ENCODE data around the gene ESYT1. TPM values are rescaled to one million over a fixed set of nuclear protein-coding genes. Genes with fewer than 3 reads are reported as not detected.

The ESYT1 gene
- total and polyA plus RNA-seq, 9 of the 15 experiments (the other 6 are each of a cell fraction or from before 2014, with no cell fraction given): 132 to 420 (median 164) TPM

- H3K27me3 ChIP-seq (ENCODE audit: control insufficient read depth in 2 of 2, insufficient read depth in 2 of 2, low read length in 2 of 2): no peaks in the 10 kb centered on the region; a peak in 1 of 5 replicates
- peaks cover 34 to 40% of the 10 kb centered on the region in 2 experiments for H3K4me1 ChIP-seq (replicated peaks in 1 of 2; ENCODE audit: control insufficient read depth in 2 of 2, insufficient read depth in 2 of 2, low read length in 2 of 2)
- BruUV-seq (replicated peaks): no TSS peak
- no peaks in the 10 kb centered on the region for H3K36me3 ChIP-seq (ENCODE audit: control insufficient read depth, insufficient read depth, low read length)
- peak overlapping the region; percentile 51 for H3K4me3 ChIP-seq
- no peak overlapping the region for H3K27ac ChIP-seq (ENCODE audit: extremely low read depth, low read depth, low read length)
- H3K9me3 ChIP-seq (replicated peaks; ENCODE audit: control insufficient read depth, insufficient read depth, low read depth, low read length): no peaks in the 10 kb centered on the region
- ChIA-PET POLR2A (interaction anchor here (1.0 to 1.8 kb wide), 4 partner anchors 13 to 78 kb away, joined by 3 to 10 read pairs (median 4); partner anchors contain the start of genes MYL6 and PA2G4), CTCF (ENCODE audit: low intra/inter-chr PET ratio) (no interaction called here)
- H3K9me1 ChIP-seq (ENCODE audit: control insufficient read depth, insufficient read depth, low read length): no peaks in the 10 kb centered on the region
- H3K4me2 ChIP-seq (ENCODE audit: insufficient read depth, low read length): peak overlapping the region; percentile 89
- H4K20me1 ChIP-seq (replicated peaks; ENCODE audit: control insufficient read depth, insufficient read depth, low read length): no peaks in the 10 kb centered on the region
- H3K9ac ChIP-seq (ENCODE audit: insufficient read depth in 1 of 2, low read depth in 2 of 2, low read length in 2 of 2): peak overlapping the region; percentile 48 to 90; a peak in 3 of 4 replicates
- H2AFZ ChIP-seq (ENCODE audit: low read depth, low read length): peak overlapping the region; percentile 84
- peak; percentile 16 to 45 (median 38) for DNase-seq (ENCODE audit: extremely low read depth in 1 of 4, low spot score in 3 of 4)
- H3K79me2 ChIP-seq (ENCODE audit: control insufficient read depth, insufficient read depth, low read length): no peaks in the 10 kb centered on the region
- 24% methylated on average over 11 of the region's 20 CpGs for WGBS (ENCODE audit: insufficient coverage, low coverage, missing lambda C conversion rate)
- intact Hi-C loops (cut with micrococcal nuclease): no loop called here
- no peak for FAIRE-seq
- peak; percentile 7 for ATAC-seq
- in situ Hi-C loops (cut with MboI): no loop called here
- TF ChIP-seq FOXK2 (conservative IDR thresholded peaks at IDR 0.05 in 1 of 2, IDR thresholded peaks at IDR 0.05 in 1 of 2; ENCODE audit: low read depth in 2 of 2) (0 out of 4 replicates have a peak, but pooled peaks of 1 of the 2 experiments have one; percentile 41), ESRRA (IDR thresholded peaks at IDR 0.05; ENCODE audit: borderline replicate concordance, low read depth) (peak; percentile 53; the same call in 1 of the 2 replicates), KDM1A (IDR thresholded peaks at IDR 0.05) (peak in 1 of 2 experiments; percentile 26; a peak in 1 of 4 replicates), GTF2F1 (IDR thresholded peaks at IDR 0.05; ENCODE audit: low read depth, low read length) (no peak), ZNF124 (CRISPR knock-in tag; IDR thresholded peaks at IDR 0.05) (0 out of 2 replicates have a peak, but pooled peaks have one; percentile 2), BCOR (IDR thresholded peaks at IDR 0.05) (0 out of 2 replicates have a peak, but pooled peaks have one; percentile 20), RBM25 (IDR thresholded peaks at IDR 0.05; ENCODE audit: low read depth, low read length, severe bottlenecking) (peak; percentile 70), KAT8 (IDR thresholded peaks at IDR 0.05; ENCODE audit: low read depth) (no peak)
- TF ChIP-seq, protein P1, sequence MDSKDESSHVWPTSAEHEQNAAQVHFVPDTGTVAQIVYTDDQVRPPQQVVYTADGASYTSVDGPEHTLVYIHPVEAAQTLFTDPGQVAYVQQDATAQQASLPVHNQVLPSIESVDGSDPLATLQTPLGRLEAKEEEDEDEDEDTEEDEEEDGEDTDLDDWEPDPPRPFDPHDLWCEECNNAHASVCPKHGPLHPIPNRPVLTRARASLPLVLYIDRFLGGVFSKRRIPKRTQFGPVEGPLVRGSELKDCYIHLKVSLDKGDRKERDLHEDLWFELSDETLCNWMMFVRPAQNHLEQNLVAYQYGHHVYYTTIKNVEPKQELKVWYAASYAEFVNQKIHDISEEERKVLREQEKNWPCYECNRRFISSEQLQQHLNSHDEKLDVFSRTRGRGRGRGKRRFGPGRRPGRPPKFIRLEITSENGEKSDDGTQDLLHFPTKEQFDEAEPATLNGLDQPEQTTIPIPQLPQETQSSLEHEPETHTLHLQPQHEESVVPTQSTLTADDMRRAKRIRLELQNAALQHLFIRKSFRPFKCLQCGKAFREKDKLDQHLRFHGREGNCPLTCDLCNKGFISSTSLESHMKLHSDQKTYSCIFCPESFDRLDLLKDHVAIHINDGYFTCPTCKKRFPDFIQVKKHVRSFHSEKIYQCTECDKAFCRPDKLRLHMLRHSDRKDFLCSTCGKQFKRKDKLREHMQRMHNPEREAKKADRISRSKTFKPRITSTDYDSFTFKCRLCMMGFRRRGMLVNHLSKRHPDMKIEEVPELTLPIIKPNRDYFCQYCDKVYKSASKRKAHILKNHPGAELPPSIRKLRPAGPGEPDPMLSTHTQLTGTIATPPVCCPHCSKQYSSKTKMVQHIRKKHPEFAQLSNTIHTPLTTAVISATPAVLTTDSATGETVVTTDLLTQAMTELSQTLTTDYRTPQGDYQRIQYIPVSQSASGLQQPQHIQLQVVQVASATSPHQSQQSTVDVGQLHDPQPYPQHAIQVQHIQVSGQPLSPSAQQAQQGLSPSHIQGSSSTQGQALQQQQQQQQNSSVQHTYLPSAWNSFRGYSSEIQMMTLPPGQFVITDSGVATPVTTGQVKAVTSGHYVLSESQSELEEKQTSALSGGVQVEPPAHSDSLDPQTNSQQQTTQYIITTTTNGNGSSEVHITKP (IDR thresholded peaks at IDR 0.05; ENCODE audit: partially characterized antibody): peak; percentile 85
- TF ChIP-seq, protein P2, sequence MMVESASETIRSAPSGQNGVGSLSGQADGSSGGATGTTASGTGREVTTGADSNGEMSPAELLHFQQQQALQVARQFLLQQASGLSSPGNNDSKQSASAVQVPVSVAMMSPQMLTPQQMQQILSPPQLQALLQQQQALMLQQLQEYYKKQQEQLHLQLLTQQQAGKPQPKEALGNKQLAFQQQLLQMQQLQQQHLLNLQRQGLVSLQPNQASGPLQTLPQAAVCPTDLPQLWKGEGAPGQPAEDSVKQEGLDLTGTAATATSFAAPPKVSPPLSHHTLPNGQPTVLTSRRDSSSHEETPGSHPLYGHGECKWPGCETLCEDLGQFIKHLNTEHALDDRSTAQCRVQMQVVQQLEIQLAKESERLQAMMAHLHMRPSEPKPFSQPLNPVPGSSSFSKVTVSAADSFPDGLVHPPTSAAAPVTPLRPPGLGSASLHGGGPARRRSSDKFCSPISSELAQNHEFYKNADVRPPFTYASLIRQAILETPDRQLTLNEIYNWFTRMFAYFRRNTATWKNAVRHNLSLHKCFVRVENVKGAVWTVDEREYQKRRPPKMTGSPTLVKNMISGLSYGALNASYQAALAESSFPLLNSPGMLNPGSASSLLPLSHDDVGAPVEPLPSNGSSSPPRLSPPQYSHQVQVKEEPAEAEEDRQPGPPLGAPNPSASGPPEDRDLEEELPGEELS (CRISPR knock-in tag; IDR thresholded peaks at IDR 0.05; ENCODE audit: borderline replicate concordance): 0 out of 2 replicates have a peak, but pooled peaks have one; percentile 15
- TF ChIP-seq, protein P3, sequence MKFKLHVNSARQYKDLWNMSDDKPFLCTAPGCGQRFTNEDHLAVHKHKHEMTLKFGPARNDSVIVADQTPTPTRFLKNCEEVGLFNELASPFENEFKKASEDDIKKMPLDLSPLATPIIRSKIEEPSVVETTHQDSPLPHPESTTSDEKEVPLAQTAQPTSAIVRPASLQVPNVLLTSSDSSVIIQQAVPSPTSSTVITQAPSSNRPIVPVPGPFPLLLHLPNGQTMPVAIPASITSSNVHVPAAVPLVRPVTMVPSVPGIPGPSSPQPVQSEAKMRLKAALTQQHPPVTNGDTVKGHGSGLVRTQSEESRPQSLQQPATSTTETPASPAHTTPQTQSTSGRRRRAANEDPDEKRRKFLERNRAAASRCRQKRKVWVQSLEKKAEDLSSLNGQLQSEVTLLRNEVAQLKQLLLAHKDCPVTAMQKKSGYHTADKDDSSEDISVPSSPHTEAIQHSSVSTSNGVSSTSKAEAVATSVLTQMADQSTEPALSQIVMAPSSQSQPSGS (CRISPR knock-in tag; IDR thresholded peaks at IDR 0.05): no peak
- TF ChIP-seq, protein P4, sequence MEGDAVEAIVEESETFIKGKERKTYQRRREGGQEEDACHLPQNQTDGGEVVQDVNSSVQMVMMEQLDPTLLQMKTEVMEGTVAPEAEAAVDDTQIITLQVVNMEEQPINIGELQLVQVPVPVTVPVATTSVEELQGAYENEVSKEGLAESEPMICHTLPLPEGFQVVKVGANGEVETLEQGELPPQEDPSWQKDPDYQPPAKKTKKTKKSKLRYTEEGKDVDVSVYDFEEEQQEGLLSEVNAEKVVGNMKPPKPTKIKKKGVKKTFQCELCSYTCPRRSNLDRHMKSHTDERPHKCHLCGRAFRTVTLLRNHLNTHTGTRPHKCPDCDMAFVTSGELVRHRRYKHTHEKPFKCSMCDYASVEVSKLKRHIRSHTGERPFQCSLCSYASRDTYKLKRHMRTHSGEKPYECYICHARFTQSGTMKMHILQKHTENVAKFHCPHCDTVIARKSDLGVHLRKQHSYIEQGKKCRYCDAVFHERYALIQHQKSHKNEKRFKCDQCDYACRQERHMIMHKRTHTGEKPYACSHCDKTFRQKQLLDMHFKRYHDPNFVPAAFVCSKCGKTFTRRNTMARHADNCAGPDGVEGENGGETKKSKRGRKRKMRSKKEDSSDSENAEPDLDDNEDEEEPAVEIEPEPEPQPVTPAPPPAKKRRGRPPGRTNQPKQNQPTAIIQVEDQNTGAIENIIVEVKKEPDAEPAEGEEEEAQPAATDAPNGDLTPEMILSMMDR (IDR thresholded peaks at IDR 0.05 in 2 of 3, conservative IDR thresholded peaks at IDR 0.05 in 1 of 3; ENCODE audit: insufficient read depth in 2 of 3, low read depth in 1 of 3, low read length in 3 of 3): 0 out of 6 replicates have a peak, but pooled peaks of 1 of the 3 experiments have one; percentile 6
Measured at GRCh38 chr12:56080556-56081138, 47.4 kb upstream of the ESYT1 start.

Data from K562 (cell line).